Parathyroid adenoma (tissue), 2 donors: ENCODE measurements around the gene SMARCC2.
A peak's percentile ranks its signal among the peaks of the same experiment; 100 is the strongest.

ENCODE experiments used
- H2AFZ ChIP-seq: fragments of 300-600 bp; sonication (generic); one replicate; pipeline ENCODE4 v1.7.0; 2017; ENCODE audit warnings: antibody characterized with exemption, mild to moderate bottlenecking
- H3K27ac ChIP-seq: fragments of 300-600 bp; sonication (generic); one replicate; pipeline ENCODE4 v1.7.0; 2017
- H3K27me3 ChIP-seq: fragments of 300-600 bp; sonication (generic); one replicate; pipeline ENCODE4 v1.7.0; 2017; ENCODE audit warnings: low read length; ENCODE audit not compliant: control insufficient read depth, insufficient read depth
- H3K36me3 ChIP-seq: fragments of 300-600 bp; sonication (generic); one replicate; pipeline ENCODE4 v1.7.0; 2017; ENCODE audit warnings: low read length; ENCODE audit not compliant: control insufficient read depth, insufficient read depth
- H3K4me1 ChIP-seq: fragments of 300-600 bp; sonication (generic); one replicate; pipeline ENCODE4 v1.7.0; 2017; ENCODE audit warnings: control low read depth
- H3K4me2 ChIP-seq: fragments of 300-600 bp; sonication (generic); one replicate; pipeline ENCODE4 v1.7.0; 2017; ENCODE audit warnings: low read length
- H3K4me3 ChIP-seq: fragments of 300-600 bp; sonication (generic); one replicate; pipeline ENCODE4 v1.7.0; 2017; ENCODE audit warnings: low read depth, low read length
- H3K79me2 ChIP-seq: fragments of 300-600 bp; sonication (generic); one replicate; pipeline ENCODE4 v1.7.0; 2017; ENCODE audit warnings: control low read depth
- H3K9ac ChIP-seq: fragments of 300-600 bp; sonication (generic); one replicate; pipeline ENCODE4 v1.7.0; 2017; ENCODE audit warnings: mild to moderate bottlenecking
- H3K9me3 ChIP-seq: fragments of 300-600 bp; sonication (generic); one replicate; pipeline ENCODE4 v1.7.0; 2017; ENCODE audit warnings: low read length; ENCODE audit not compliant: control insufficient read depth
- CTCF ChIP-seq: fragments of 300-600 bp; sonication (generic); IDR thresholded peaks from one replicate; pipeline ENCODE4 v1.7.0; 2017; ENCODE audit warnings: antibody characterized with exemption, mild to moderate bottlenecking
- donor health status: primary hyperparathyroidism.

Gene SMARCC2

GRCh38 chr12:56153678-56154065 is 35.6 kb downstream of the SMARCC2 start:
- H3K36me3 ChIP-seq: no peaks in the 10 kb centered on the region

GRCh38 chr12:56152756-56153677 is 36.3 kb downstream of the SMARCC2 start:
- no peak overlapping the region for H3K9ac ChIP-seq
- H3K36me3 ChIP-seq: no peaks in the 10 kb centered on the region
- no peaks in the 10 kb centered on the region for H3K79me2 ChIP-seq
- no peaks in the 10 kb centered on the region for H3K9me3 ChIP-seq
- H3K4me3 ChIP-seq: peak overlapping the region; percentile 82
- H3K27me3 ChIP-seq: no peaks in the 10 kb centered on the region
- no peak for TF ChIP-seq CTCF
- H3K4me1 ChIP-seq: peaks cover 18% of the 10 kb centered on the region
- H3K4me2 ChIP-seq: peak overlapping the region; percentile 83
- H2AFZ ChIP-seq: peak overlapping the region; percentile 88
- H3K27ac ChIP-seq: peak overlapping the region; percentile 95

More at GRCh38 chr12:56153678-56154065, 35.6 kb downstream of the SMARCC2 start:
- peak overlapping the region; percentile 83 for H3K4me2 ChIP-seq
- no peak overlapping the region for H2AFZ ChIP-seq
- H3K79me2 ChIP-seq: peaks cover 5% of the 10 kb centered on the region
- no peaks in the 10 kb centered on the region for H3K27me3 ChIP-seq
- H3K27ac ChIP-seq: no peak overlapping the region
- peaks cover 18% of the 10 kb centered on the region for H3K4me1 ChIP-seq
- H3K4me3 ChIP-seq: peak overlapping the region; percentile 82
- no peaks in the 10 kb centered on the region for H3K9me3 ChIP-seq
- TF ChIP-seq CTCF: no peak
- no peak overlapping the region for H3K9ac ChIP-seq

GRCh38 chr12:56152132-56152755 is 37.0 kb downstream of the SMARCC2 start, which contains the start of gene MYL6B:
TSS of gene MYL6B (plus strand) at chr12:56152587. CDS start at chr12:56153919, 1,332 bp downstream.
- no peaks in the 10 kb centered on the region for H3K79me2 ChIP-seq
- H3K4me2 ChIP-seq: peak within 1 kb of the TSS; percentile 83
- no peaks in the 10 kb centered on the region for H3K27me3 ChIP-seq
- peak within 1 kb of the TSS; percentile 95 for H3K27ac ChIP-seq
- H3K4me3 ChIP-seq: peak within 1 kb of the TSS; percentile 82
- peak within 1 kb of the TSS; percentile 85 for H3K9ac ChIP-seq
- peak within 1 kb of the TSS; percentile 88 for H2AFZ ChIP-seq
- no peak for TF ChIP-seq CTCF
- no peaks in the 10 kb centered on the region for H3K36me3 ChIP-seq
- no peaks in the 10 kb centered on the region for H3K9me3 ChIP-seq
- peaks cover 14% of the 10 kb centered on the region for H3K4me1 ChIP-seq

GRCh38 chr12:56151672-56152131 is 37.6 kb downstream of the SMARCC2 start:
- H3K9ac ChIP-seq: peak overlapping the region; percentile 85
- no peaks in the 10 kb centered on the region for H3K9me3 ChIP-seq
- H3K27me3 ChIP-seq: no peaks in the 10 kb centered on the region
- peak overlapping the region; percentile 95 for H3K27ac ChIP-seq
- H3K79me2 ChIP-seq: no peaks in the 10 kb centered on the region
- TF ChIP-seq CTCF: peak; percentile 58
- H3K4me2 ChIP-seq: peak overlapping the region; percentile 83
- H3K36me3 ChIP-seq: no peaks in the 10 kb centered on the region
- peak overlapping the region; percentile 88 for H2AFZ ChIP-seq
- H3K4me1 ChIP-seq: peaks cover 18% of the 10 kb centered on the region
- H3K4me3 ChIP-seq: peak overlapping the region; percentile 82
